Sciatic nerve (tissue), 2 donors: Measurements from ENCODE around the gene RETSAT. TPM values are rescaled to one million over a fixed set of nuclear protein-coding genes. Genes with fewer than 3 reads are reported as not detected.
"Not testable (repeated sequence)": the region's sequence is repeated elsewhere in the genome, so short reads cannot be mapped to it uniquely, and the experiment has no call there.

Experiments used
- ATAC-seq: fragments of 200-7000 bp; cut with Tn5 transposase; one replicate; pipeline ENCODE4 v1.9.1; 2020; ENCODE audit warnings: mild to moderate bottlenecking, moderate library complexity
- DNase-seq: peaks from one replicate; pipeline ENCODE4 v3.0.0-alpha.2; 2020; ENCODE audit warnings: low spot score
- intact Hi-C: fragments of 100-400 bp; cut with DNase I; formaldehyde crosslinking; loops from one replicate; pipeline ENCODE4 v1.14.2; 2022
- total RNA-seq: library from RNA; stranded (reverse); fragmentation: NEBNext Ultra II Directional; extraction: Animal tissue kit (Norgen Biotek cat#: 25700); gene quantifications from one replicate; pipeline ENCODE4 v1.2.1, GENCODE V29; 2021
- donor health status: DM: no; HTN: no; CAD: no.
- donor health status: DM: no; HTN: no; CAD: no.

The RETSAT gene
- total RNA-seq, 1 donor from 2014 or later, result 42.8 TPM

GRCh38 chr2:85318222-85319074, 35.9 kb downstream of the RETSAT start:
- peak; percentile 39 for ATAC-seq
- no peak for DNase-seq
- intact Hi-C loops, result no loop called here

GRCh38 chr2:85315921-85316320, 38.4 kb downstream of the RETSAT start:
- ATAC-seq, intact Hi-C loops, DNase-seq: not testable (repeated sequence)

- DNase-seq (no peak), ATAC-seq (no peak)
- intact Hi-C loops, result no loop called here
These were observed 39.5 kb downstream of the RETSAT start for GRCh38 chr2:85314884-85315242.

GRCh38 chr2:85312404-85312803, 41.9 kb downstream of the RETSAT start:
- no peak for ATAC-seq
- intact Hi-C loops, result no loop called here

GRCh38 chr2:85310330-85310729, 44.0 kb downstream of the RETSAT start:
- ATAC-seq (no peak), DNase-seq (no peak)
- intact Hi-C loops, result no loop called here

More at GRCh38 chr2:85312404-85312803, 41.9 kb downstream of the RETSAT start:
- no peak for DNase-seq

GRCh38 chr2:85309699-85310321, 44.5 kb downstream of the RETSAT start:
- ATAC-seq, result no peak
- intact Hi-C loops, result loop anchor here (10.0 kb wide), 1 partner anchor 245 kb away; no protein-coding TSS in a partner anchor
- no peak for DNase-seq

- intact Hi-C loops, result loop anchor here (10.0 kb wide), 1 partner anchor 244 kb away; no protein-coding TSS in a partner anchor
- DNase-seq (peak; percentile 72), ATAC-seq (peak; percentile 58)
These were observed 45.3 kb downstream of the RETSAT start for GRCh38 chr2:85308896-85309555.

GRCh38 chr2:85308201-85308600, 46.1 kb downstream of the RETSAT start:
- intact Hi-C loops, result loop anchor here (10.0 kb wide), 1 partner anchor 243 kb away; no protein-coding TSS in a partner anchor
- ATAC-seq, result no peak
- DNase-seq, result no peak

GRCh38 chr2:85307527-85307897, 46.8 kb downstream of the RETSAT start:
- intact Hi-C loops, result loop anchor here (10.0 kb wide), 1 partner anchor 243 kb away; no protein-coding TSS in a partner anchor
- no peak for ATAC-seq

GRCh38 chr2:85303780-85304531, 50.4 kb downstream of the RETSAT start:
- DNase-seq (no peak), ATAC-seq (no peak)
- intact Hi-C loops, result loop anchor here (10.0 kb wide), 1 partner anchor 239 kb away; no protein-coding TSS in a partner anchor

More at GRCh38 chr2:85307527-85307897, 46.8 kb downstream of the RETSAT start:
- no peak for DNase-seq

- intact Hi-C loops, result loop anchor here (10.0 kb wide), 1 partner anchor 237 kb away; no protein-coding TSS in a partner anchor
- DNase-seq, result no peak
- ATAC-seq, result no peak
These were observed 52.2 kb downstream of the RETSAT start for GRCh38 chr2:85302121-85302520.

Other genes starting within 250 kb of the RETSAT start
- 26.9 TPM for gene TCF7L1, start 221.1 kb downstream of the RETSAT start, total RNA-seq
- gene TGOLN2, start 26.5 kb downstream of the RETSAT start, total RNA-seq, result 109 TPM
- 29.6 TPM for gene ELMOD3, start 241 bp upstream of the RETSAT start, total RNA-seq
- 60.7 TPM for gene CAPG, start 55.8 kb upstream of the RETSAT start, total RNA-seq
- 0.40 TPM for gene SH2D6, start 64.2 kb upstream of the RETSAT start, total RNA-seq
- gene MAT2A, start 184.6 kb upstream of the RETSAT start, total RNA-seq, result 168 TPM
- gene GGCX, start 207.0 kb upstream of the RETSAT start, total RNA-seq, result 36.6 TPM
- gene VAMP8, start 223.1 kb upstream of the RETSAT start, total RNA-seq, result 31.1 TPM
- 71.2 TPM for gene VAMP5, start 229.9 kb upstream of the RETSAT start, total RNA-seq
- gene RNF181, start 241.2 kb upstream of the RETSAT start, total RNA-seq, result 71.2 TPM
- 15.8 TPM for gene TMEM150A, start 248.2 kb upstream of the RETSAT start, total RNA-seq